ENCODE data around the gene CCSER1.

DNA sequence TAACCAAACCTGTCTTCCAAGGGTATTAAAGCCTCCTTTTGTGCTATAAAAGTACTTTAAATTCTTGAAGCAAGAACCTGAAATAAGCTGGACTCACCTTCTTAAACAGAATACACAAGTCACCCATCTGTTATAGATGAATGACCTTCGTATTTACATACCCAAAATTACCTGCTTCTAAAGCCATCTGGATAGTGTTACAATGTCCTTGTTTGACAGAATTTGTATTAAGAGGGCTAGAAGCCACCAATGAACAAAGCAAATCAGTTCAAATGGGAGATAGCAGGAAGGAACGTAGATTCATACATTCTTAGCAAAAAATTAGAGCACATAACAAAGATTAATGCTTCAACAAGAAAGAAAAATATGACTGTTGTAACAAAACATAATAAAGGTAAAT is 33.7 kb upstream of the CCSER1 start:
- TF ChIP-seq, protein P1, sequence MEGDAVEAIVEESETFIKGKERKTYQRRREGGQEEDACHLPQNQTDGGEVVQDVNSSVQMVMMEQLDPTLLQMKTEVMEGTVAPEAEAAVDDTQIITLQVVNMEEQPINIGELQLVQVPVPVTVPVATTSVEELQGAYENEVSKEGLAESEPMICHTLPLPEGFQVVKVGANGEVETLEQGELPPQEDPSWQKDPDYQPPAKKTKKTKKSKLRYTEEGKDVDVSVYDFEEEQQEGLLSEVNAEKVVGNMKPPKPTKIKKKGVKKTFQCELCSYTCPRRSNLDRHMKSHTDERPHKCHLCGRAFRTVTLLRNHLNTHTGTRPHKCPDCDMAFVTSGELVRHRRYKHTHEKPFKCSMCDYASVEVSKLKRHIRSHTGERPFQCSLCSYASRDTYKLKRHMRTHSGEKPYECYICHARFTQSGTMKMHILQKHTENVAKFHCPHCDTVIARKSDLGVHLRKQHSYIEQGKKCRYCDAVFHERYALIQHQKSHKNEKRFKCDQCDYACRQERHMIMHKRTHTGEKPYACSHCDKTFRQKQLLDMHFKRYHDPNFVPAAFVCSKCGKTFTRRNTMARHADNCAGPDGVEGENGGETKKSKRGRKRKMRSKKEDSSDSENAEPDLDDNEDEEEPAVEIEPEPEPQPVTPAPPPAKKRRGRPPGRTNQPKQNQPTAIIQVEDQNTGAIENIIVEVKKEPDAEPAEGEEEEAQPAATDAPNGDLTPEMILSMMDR (IDR thresholded peaks at IDR 0.05; ENCODE audit: low read length), result no peak
- no peak for TF ChIP-seq EZH2 (IDR thresholded peaks at IDR 0.05; ENCODE audit: borderline replicate concordance, low read length)

Data from OCI-LY1 (cell line).